Body of pancreas (tissue), 4 donors: ENCODE results near the gene KCTD19. TPM values are rescaled to one million over a fixed set of nuclear protein-coding genes. Genes with fewer than 3 reads are reported as not detected.

Experiments
- ATAC-seq: fragments of 150-250 bp; one replicate; pipeline ENCODE4 v1.9.1; 2016
- DNase-seq, 4 donors: peaks; one replicate each; pipeline ENCODE4 v3.0.0-alpha.2; 2019
- H3K27ac ChIP-seq, 4 donors: fragments of 200-600 bp; sonication (generic); 1 replicate in 3 of 4; 2 replicates in 1 of 4; pipeline versions ENCODE4 v1.5.1 to v1.6.1; 2016 to 2019; ENCODE audit warnings: mild to moderate bottlenecking in 1 of 4, mixed read lengths in 1 of 4, moderate library complexity in 1 of 4
- H3K27me3 ChIP-seq, 2 donors: fragments of 200-600 bp; sonication (generic); one replicate each; pipeline ENCODE4 v1.6.0; 2016; ENCODE audit warnings: mild to moderate bottlenecking in 1 of 2
- H3K36me3 ChIP-seq, 2 donors: fragments of 200-600 bp; sonication (generic); replicated peaks in 1 of 2; 2 replicates each; pipeline ENCODE4 v1.5.1; 2016; ENCODE audit warnings: low read depth in 2 of 2; ENCODE audit not compliant: insufficient read depth in 1 of 2
- H3K4me1 ChIP-seq: fragments of 200-600 bp; sonication (generic); one replicate; pipeline ENCODE4 v1.6.0; 2016
- H3K4me3 ChIP-seq, 2 donors: fragments of 200-600 bp; sonication (generic); 1 replicate in 1 of 2; 2 replicates in 1 of 2; pipeline ENCODE4 v1.5.1; 2016 to 2019
- H3K9me3 ChIP-seq, 3 donors: fragments of 200-600 bp; sonication (generic); 1 replicate in 2 of 3; 2 replicates in 1 of 3; pipeline ENCODE4 v1.5.1; 2016
- POLR2A ChIP-seq, 3 donors: fragments of 450-650 bp; IDR thresholded peaks; one replicate each; pipeline ENCODE4 v1.6.1; 2016; ENCODE audit warnings: antibody characterized with exemption in 3 of 3, mild to moderate bottlenecking in 2 of 3
- WGBS, 2 donors: methylation state at CpG; one replicate each; pipeline ENCODE4 v1.1.5; 2017; 5-methylcytosine and 5-hydroxymethylcytosine counted together
- intact Hi-C: fragments of 100-400 bp; cut with DNase I; formaldehyde crosslinking; loops from one replicate; pipeline ENCODE4 v1.15.1; 2023
- total RNA-seq, 2 donors: library from RNA; depleted of rRNA; stranded (reverse); fragments of >200 nt; gene quantifications; one replicate each; pipeline ENCODE4 v1.1.0, GENCODE V29; 2016
- TF ChIP-seq, protein P1 (sequence below), 7 experiments: fragments of 450-650 bp in 4 of 7; fragments of 200-600 bp in 3 of 7; sonication (generic) in 3 of 7; IDR thresholded peaks; one replicate each; pipeline ENCODE4 v1.5.1; 2016 to 2019; ENCODE audit warnings: antibody characterized with exemption in 7 of 7

KCTD19 gene
- total RNA-seq, 2 donors from 2014 or later: under 0.01 TPM; not detected in 1

DNA sequence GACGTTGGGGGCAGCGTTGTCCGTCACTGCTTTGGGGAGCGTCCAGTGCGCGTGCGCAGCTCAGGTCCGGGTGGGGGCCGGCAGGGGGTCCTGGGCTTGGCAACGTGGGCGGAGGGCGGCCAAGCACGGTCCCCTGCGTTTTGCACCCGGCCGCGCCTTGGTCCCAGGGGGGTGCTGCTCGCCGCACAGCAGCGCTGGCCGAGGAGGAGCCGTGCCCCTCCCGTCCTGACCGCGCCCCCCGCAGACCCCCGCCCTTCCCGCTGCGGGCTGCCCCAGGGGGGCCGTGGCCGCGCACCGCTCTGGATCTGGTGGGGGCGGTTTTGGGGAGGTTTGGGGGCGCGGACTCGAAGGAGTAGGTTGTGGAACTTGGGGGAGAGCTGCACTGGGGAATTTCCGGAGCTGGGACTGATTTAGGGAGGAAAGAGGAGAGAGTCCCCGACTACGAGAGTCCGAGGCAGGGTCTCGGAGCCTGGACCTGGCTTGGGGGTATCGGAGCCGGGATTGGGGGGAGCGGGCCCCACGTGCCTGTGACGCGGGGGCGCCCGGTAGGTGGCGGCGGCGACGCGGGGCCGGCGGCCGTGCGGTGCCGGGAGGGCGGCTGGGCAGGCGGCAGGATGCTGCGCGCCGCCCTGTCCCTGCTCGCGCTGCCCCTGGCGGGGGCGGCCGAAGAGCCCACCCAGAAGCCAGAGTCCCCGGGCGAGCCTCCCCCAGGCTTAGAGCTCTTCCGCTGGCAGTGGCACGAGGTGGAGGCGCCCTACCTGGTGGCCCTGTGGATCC lies 78.0 kb downstream of the KCTD19 start, which contains the start of gene SLC9A5:
SLC9A5 (plus strand) TSS at position 579 of the 777 bp plus-strand sequence; CDS start at position 615, 36 bp downstream.
- TF ChIP-seq, protein P1, sequence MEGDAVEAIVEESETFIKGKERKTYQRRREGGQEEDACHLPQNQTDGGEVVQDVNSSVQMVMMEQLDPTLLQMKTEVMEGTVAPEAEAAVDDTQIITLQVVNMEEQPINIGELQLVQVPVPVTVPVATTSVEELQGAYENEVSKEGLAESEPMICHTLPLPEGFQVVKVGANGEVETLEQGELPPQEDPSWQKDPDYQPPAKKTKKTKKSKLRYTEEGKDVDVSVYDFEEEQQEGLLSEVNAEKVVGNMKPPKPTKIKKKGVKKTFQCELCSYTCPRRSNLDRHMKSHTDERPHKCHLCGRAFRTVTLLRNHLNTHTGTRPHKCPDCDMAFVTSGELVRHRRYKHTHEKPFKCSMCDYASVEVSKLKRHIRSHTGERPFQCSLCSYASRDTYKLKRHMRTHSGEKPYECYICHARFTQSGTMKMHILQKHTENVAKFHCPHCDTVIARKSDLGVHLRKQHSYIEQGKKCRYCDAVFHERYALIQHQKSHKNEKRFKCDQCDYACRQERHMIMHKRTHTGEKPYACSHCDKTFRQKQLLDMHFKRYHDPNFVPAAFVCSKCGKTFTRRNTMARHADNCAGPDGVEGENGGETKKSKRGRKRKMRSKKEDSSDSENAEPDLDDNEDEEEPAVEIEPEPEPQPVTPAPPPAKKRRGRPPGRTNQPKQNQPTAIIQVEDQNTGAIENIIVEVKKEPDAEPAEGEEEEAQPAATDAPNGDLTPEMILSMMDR (IDR thresholded peaks at IDR 0.05): peak in 3 of 7 experiments; percentile 11 to 35 (median 21)
- TF ChIP-seq POLR2A (IDR thresholded peaks at IDR 0.05): no peak
- peaks cover 46% of the 10 kb centered on the region for H3K4me1 ChIP-seq

DNA sequence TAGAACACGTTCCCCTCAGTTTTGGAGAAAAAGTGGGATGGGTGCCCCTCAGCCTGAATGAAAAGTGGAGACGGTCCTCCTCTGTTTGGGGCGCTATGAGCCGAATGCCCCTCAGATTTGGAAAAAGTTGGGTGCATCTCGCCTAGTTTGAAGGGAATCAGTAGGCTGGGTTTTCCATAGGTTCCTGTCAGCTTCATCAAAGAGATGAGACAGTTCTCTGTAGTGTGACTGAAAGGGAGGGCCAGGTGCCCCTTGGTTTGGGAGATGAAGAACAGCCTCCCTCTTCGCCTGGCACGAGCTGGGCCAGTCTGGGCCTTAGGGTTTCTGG lies 78.5 kb downstream of the KCTD19 start:
- Histone ChIP-seq H3K36me3 (no peaks in the 10 kb centered on the region), H3K4me3 (peak overlapping the region in 1 of 2 donors; percentile 30), H3K9me3 (no peaks in the 10 kb centered on the region), H3K27ac (peak overlapping the region in 1 of 4 donors; percentile 92), H3K27me3 (peaks cover 0 to 18% of the 10 kb centered on the region in 2 donors), H3K4me1 (peaks cover 47% of the 10 kb centered on the region)
- ATAC-seq (no peak), DNase-seq (no peak)
- no peak for TF ChIP-seq POLR2A (IDR thresholded peaks at IDR 0.05)
- TF ChIP-seq, protein P1 (IDR thresholded peaks at IDR 0.05): no peak
- 3 to 6% methylated on average over 7 of the region's 7 CpGs for WGBS, 2 donors
- intact Hi-C loops: no loop called here

More for the DNA sequence above, 78.0 kb downstream of the KCTD19 start, which contains the start of gene SLC9A5:
- WGBS, 2 donors: 1% methylated on average over 33 to 57 of the region's 75 CpGs
- Histone ChIP-seq H3K4me3 (peak within 1 kb of the TSS in 1 of 2 donors; percentile 30), H3K27ac (peak within 1 kb of the TSS in 2 of 4 donors; percentile 92 to 97), H3K27me3 (peaks cover 0 to 18% of the 10 kb centered on the region in 2 donors), H3K36me3 (no peaks in the 10 kb centered on the region), H3K9me3 (no peaks in the 10 kb centered on the region)
- DNase-seq (peak in 1 of 4 donors; percentile 25), ATAC-seq (no peak)
- intact Hi-C loops: no loop called here

DNA sequence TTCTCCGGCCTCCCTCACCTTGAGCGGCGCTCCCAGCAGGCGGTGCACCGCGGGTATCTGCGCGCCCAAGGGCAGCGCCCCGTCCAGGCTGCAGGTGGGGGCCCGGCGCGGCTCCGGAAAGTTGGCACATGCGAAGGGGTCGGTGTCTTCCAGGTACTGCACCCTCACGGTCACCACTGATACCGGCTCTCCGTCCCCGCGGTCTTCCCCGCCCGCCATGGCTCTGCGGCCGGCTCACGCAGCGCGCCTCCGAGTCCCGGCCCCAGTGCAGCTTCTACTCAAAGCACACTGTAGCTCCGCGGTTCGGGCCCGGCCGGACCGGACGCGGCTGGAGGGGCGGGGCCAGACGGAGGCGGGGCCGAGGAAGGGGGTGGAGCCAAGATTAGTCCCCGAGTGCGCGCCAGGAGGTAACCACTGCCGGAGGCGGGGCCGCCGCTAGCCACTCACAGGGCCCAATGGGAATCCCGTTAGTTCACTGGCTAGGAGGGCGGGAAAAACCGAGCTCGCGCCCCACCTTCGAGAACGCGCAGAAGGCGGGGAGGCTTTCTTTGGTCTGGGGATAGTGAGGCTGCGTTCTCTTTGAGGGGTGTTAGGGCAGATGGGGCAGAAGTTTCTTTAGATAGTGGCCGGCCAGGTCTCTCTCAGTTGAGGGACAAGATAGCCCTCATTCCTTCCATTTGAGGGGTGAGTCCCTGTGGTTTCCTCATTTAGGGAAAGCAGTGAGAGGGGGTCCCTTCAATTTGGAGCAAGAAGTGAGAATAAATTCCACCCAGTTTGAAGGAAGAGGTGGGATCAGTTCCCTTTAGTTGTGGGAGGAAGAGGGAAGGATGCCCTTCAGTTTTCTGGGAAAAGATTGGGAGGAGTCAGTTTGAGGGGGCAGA lies 79.1 kb downstream of the KCTD19 start, which contains the start of gene FHOD1:
FHOD1 (minus strand) TSS at position 290 of the 881 bp plus-strand sequence; CDS start at position 219, 71 bp downstream.
- DNase-seq (peak; percentile 98 to 99 (median 98)), ATAC-seq (peak; percentile 84)
- H3K27ac ChIP-seq: peak within 1 kb of the TSS; percentile 83 to 97 (median 92)
- peaks cover 0 to 18% of the 10 kb centered on the region in 2 donors for H3K27me3 ChIP-seq
- peaks cover 47% of the 10 kb centered on the region for H3K4me1 ChIP-seq
- TF ChIP-seq POLR2A (IDR thresholded peaks at IDR 0.05): peak; percentile 42 to 87 (median 85)
- TF ChIP-seq, protein P1 (IDR thresholded peaks at IDR 0.05): peak in 1 of 7 experiments; percentile 6
- intact Hi-C loops: no loop called here
- H3K4me3 ChIP-seq: peak within 1 kb of the TSS; percentile 33 to 68
- no peaks in the 10 kb centered on the region for H3K36me3 ChIP-seq
- 0% methylated on average over 12 to 56 of the region's 60 CpGs for WGBS, 2 donors
- no peaks in the 10 kb centered on the region for H3K9me3 ChIP-seq

DNA sequence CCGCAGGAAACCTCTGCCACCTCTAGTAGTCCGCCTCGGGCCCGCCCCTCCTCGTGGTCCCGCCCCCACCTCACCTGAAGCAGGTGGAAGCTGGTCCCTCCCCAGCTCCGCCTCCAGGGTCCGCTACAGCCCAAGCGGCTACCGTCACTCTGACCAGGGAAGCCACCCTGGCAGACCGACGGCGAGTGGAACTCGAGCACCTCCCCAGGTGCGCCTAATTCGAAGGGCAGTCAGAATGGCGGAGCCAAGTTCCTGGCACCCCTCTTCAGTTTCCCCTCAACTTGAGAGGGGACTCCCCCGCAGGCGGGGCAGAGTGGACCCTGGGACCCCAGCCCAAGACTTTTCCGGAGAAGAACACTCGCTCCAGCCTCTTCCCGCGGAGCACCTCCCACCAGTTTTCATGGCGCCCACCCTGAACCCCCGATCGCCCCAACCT lies 79.8 kb downstream of the KCTD19 start:
- no peaks in the 10 kb centered on the region for H3K9me3 ChIP-seq
- peak overlapping the region; percentile 33 to 68 for H3K4me3 ChIP-seq
- H3K27me3 ChIP-seq: peaks cover 0 to 18% of the 10 kb centered on the region in 2 donors
- ATAC-seq (peak; percentile 81), DNase-seq (peak; percentile 93 to 97 (median 96))
- peaks cover 52% of the 10 kb centered on the region for H3K4me1 ChIP-seq
- intact Hi-C loops: no loop called here
- TF ChIP-seq, protein P1 (IDR thresholded peaks at IDR 0.05): peak in 3 of 7 experiments; percentile 20 to 43 (median 43)
- peak; percentile 70 to 94 (median 92) for TF ChIP-seq POLR2A (IDR thresholded peaks at IDR 0.05)
- WGBS, 2 donors: 0% methylated on average over 17 to 25 of the region's 26 CpGs
- H3K27ac ChIP-seq: peak overlapping the region; percentile 83 to 97 (median 92)
- no peaks in the 10 kb centered on the region for H3K36me3 ChIP-seq
